ENCODE data around the gene CUX1. TPM values are rescaled to one million over a fixed set of nuclear protein-coding genes. Genes with fewer than 3 reads are reported as not detected.
A peak's percentile ranks its signal among the peaks of the same experiment; 100 is the strongest.

Gene CUX1
- total and polyA plus RNA-seq, 2 of the 13 experiments (the other 11 are each of a cell fraction or from before 2014, with no cell fraction given), result 13.7 to 14.9 TPM

GRCh38 chr7:101882595-101883564 lies 65.5 kb downstream of the CUX1 start (continued):
- TF ChIP-seq RERE (CRISPR knock-in tag; IDR thresholded peaks at IDR 0.05; ENCODE audit: low read depth), result peak; percentile 56; the same call in 1 of the 2 replicates
- peak; percentile 42; the same call in 1 of the 2 replicates for TF ChIP-seq ZNF362 (CRISPR knock-in tag; IDR thresholded peaks at IDR 0.05; ENCODE audit: borderline replicate concordance)
- no peak for TF ChIP-seq POLR2AphosphoS5 (IDR thresholded peaks at IDR 0.05; ENCODE audit: low read depth, low read length)
- no peak for TF ChIP-seq GMEB1 (CRISPR knock-in tag; IDR thresholded peaks at IDR 0.05; ENCODE audit: borderline replicate concordance)
- TF ChIP-seq ZBTB37 (CRISPR knock-in tag; IDR thresholded peaks at IDR 0.05), result no peak
- TF ChIP-seq GTF3A (CRISPR knock-in tag; conservative IDR thresholded peaks at IDR 0.05), result no peak
- TF ChIP-seq DPF2 (CRISPR knock-in tag; IDR thresholded peaks at IDR 0.05; ENCODE audit: borderline replicate concordance, low read depth), result peak; percentile 65
- no peak for TF ChIP-seq GPN1 (CRISPR knock-in tag; IDR thresholded peaks at IDR 0.05; ENCODE audit: borderline replicate concordance)
- TF ChIP-seq ZMYM4 (CRISPR knock-in tag; IDR thresholded peaks at IDR 0.05), result no peak
- TF ChIP-seq RXRA (CRISPR knock-in tag; IDR thresholded peaks at IDR 0.05), result peak; percentile 90
- TF ChIP-seq MYC (CRISPR knock-in tag; IDR thresholded peaks at IDR 0.05; ENCODE audit: borderline replicate concordance), result peak; percentile 53; the same call in 1 of the 2 replicates
- TF ChIP-seq HOMEZ (CRISPR knock-in tag; IDR thresholded peaks at IDR 0.05; ENCODE audit: low read depth), result peak; percentile 8; the same call in 1 of the 2 replicates
- TF ChIP-seq IRX3 (CRISPR knock-in tag; IDR thresholded peaks at IDR 0.05; ENCODE audit: borderline replicate concordance, low read depth), result no peak
- TF ChIP-seq ZMAT3 (CRISPR knock-in tag; conservative IDR thresholded peaks at IDR 0.05), result no peak
